Measurements from ENCODE around the gene CSNK2A1. TPM values are rescaled to one million over a fixed set of nuclear protein-coding genes. Genes with fewer than 3 reads are reported as not detected.

Gene CSNK2A1
- polyA plus RNA-seq, result 120 TPM
- long read RNA-seq, donor 1, full-length matches to known transcripts, result 16 of 16 reads
- long read RNA-seq, donor 1, partial matches to known transcripts, result 0 of 16 reads
- long read RNA-seq, donor 1, other reads (novel, unspliced or antisense), result 0 of 16 reads
- long read RNA-seq, donor 2, full-length matches to known transcripts, result 27 of 35 reads
- long read RNA-seq, donor 2, partial matches to known transcripts, result 8 of 35 reads
- long read RNA-seq, donor 2, other reads (novel, unspliced or antisense), result 0 of 35 reads
- long read RNA-seq, donor 3, full-length matches to known transcripts, result 36 of 43 reads
- long read RNA-seq, donor 3, partial matches to known transcripts, result 7 of 43 reads
- long read RNA-seq, donor 3, other reads (novel, unspliced or antisense), result 0 of 43 reads
- long read RNA-seq, donor 4, full-length matches to known transcripts, result 4 of 4 reads
- long read RNA-seq, donor 4, partial matches to known transcripts, result 0 of 4 reads
- long read RNA-seq, donor 4, other reads (novel, unspliced or antisense), result 0 of 4 reads
- long read RNA-seq, donor 5, full-length matches to known transcripts, result 15 of 15 reads
- long read RNA-seq, donor 5, partial matches to known transcripts, result 0 of 15 reads
- long read RNA-seq, donor 5, other reads (novel, unspliced or antisense), result 0 of 15 reads
- long read RNA-seq, donor 6, full-length matches to known transcripts, result 18 of 18 reads
- long read RNA-seq, donor 6, partial matches to known transcripts, result 0 of 18 reads
- long read RNA-seq, donor 6, other reads (novel, unspliced or antisense), result 0 of 18 reads
- long read RNA-seq, donor 7, full-length matches to known transcripts, result 8 of 15 reads
- long read RNA-seq, donor 7, partial matches to known transcripts, result 7 of 15 reads
- long read RNA-seq, donor 7, other reads (novel, unspliced or antisense), result 0 of 15 reads
- long read RNA-seq, donor 8, full-length matches to known transcripts, result 34 of 42 reads
- long read RNA-seq, donor 8, partial matches to known transcripts, result 8 of 42 reads
- long read RNA-seq, donor 8, other reads (novel, unspliced or antisense), result 0 of 42 reads
- long read RNA-seq, donor 9, full-length matches to known transcripts, result 31 of 31 reads
- long read RNA-seq, donor 9, partial matches to known transcripts, result 0 of 31 reads
- long read RNA-seq, donor 9, other reads (novel, unspliced or antisense), result 0 of 31 reads
- long read RNA-seq, donor 10, full-length matches to known transcripts, result 24 of 24 reads
- long read RNA-seq, donor 10, partial matches to known transcripts, result 0 of 24 reads
- long read RNA-seq, donor 10, other reads (novel, unspliced or antisense), result 0 of 24 reads
- long read RNA-seq, donor 11, full-length matches to known transcripts, result 20 of 20 reads
- long read RNA-seq, donor 11, partial matches to known transcripts, result 0 of 20 reads
- long read RNA-seq, donor 11, other reads (novel, unspliced or antisense), result 0 of 20 reads

GRCh38 chr20:543369-544152 lies at the start of gene CSNK2A1:
Gene CSNK2A1, minus strand, starts transcription at chr20:543790. Its CDS starts 35,239 bp downstream, at chr20:508551.
- H3K27ac ChIP-seq (ENCODE audit: low read length), result peak within 1 kb of the TSS; percentile 89
- no CpG with 5 or more reads among the region's 44 CpGs for WGBS (ENCODE audit: insufficient coverage, low lambda C conversion rate)
- no peaks in the 10 kb centered on the region for H3K9me3 ChIP-seq (ENCODE audit: control insufficient read depth, low read depth, low read length)
- peak; percentile 96 to 99 for DNase-seq
- H3K36me3 ChIP-seq (ENCODE audit: control insufficient read depth, insufficient read depth, low read length), result no peaks in the 10 kb centered on the region
- peaks cover 26% of the 10 kb centered on the region for H3K4me1 ChIP-seq (ENCODE audit: control insufficient read depth, insufficient read depth, low read length)
- H3K4me3 ChIP-seq (ENCODE audit: low read length), result peak within 1 kb of the TSS; percentile 65
- peaks cover 4% of the 10 kb centered on the region for H3K27me3 ChIP-seq (ENCODE audit: control insufficient read depth, insufficient read depth, low read length)

- H3K4me3 ChIP-seq (ENCODE audit: low read length), result no peak overlapping the region
- H3K9me3 ChIP-seq (ENCODE audit: control insufficient read depth, low read depth, low read length), result no peaks in the 10 kb centered on the region
- DNase-seq, result no peak
- H3K27me3 ChIP-seq (ENCODE audit: control insufficient read depth, insufficient read depth, low read length), result no peaks in the 10 kb centered on the region
- H3K36me3 ChIP-seq (ENCODE audit: control insufficient read depth, insufficient read depth, low read length), result no peaks in the 10 kb centered on the region
- no peak overlapping the region for H3K27ac ChIP-seq (ENCODE audit: low read length)
- no CpG with 5 or more reads among the region's 7 CpGs for WGBS (ENCODE audit: insufficient coverage, low lambda C conversion rate)
- no peaks in the 10 kb centered on the region for H3K4me1 ChIP-seq (ENCODE audit: control insufficient read depth, insufficient read depth, low read length)
These were observed 48.9 kb upstream of the CSNK2A1 start for GRCh38 chr20:592506-592905.

GRCh38 chr20:591941-592340 lies 48.4 kb upstream of the CSNK2A1 start:
- Histone ChIP-seq H3K27me3 (ENCODE audit: control insufficient read depth, insufficient read depth, low read length) (no peaks in the 10 kb centered on the region), H3K4me1 (ENCODE audit: control insufficient read depth, insufficient read depth, low read length) (no peaks in the 10 kb centered on the region), H3K9me3 (ENCODE audit: control insufficient read depth, low read depth, low read length) (no peaks in the 10 kb centered on the region), H3K36me3 (ENCODE audit: control insufficient read depth, insufficient read depth, low read length) (no peaks in the 10 kb centered on the region), H3K4me3 (ENCODE audit: low read length) (no peak overlapping the region), H3K27ac (ENCODE audit: low read length) (no peak overlapping the region)
- WGBS (ENCODE audit: insufficient coverage, low lambda C conversion rate), result 67% methylated on average over 1 of the region's 5 CpGs
- DNase-seq, result no peak

GRCh38 chr20:588932-589672 lies 45.5 kb upstream of the CSNK2A1 start:
- Histone ChIP-seq H3K36me3 (ENCODE audit: control insufficient read depth, insufficient read depth, low read length) (no peaks in the 10 kb centered on the region), H3K27me3 (ENCODE audit: control insufficient read depth, insufficient read depth, low read length) (peaks cover 2% of the 10 kb centered on the region), H3K9me3 (ENCODE audit: control insufficient read depth, low read depth, low read length) (no peaks in the 10 kb centered on the region), H3K4me1 (ENCODE audit: control insufficient read depth, insufficient read depth, low read length) (no peaks in the 10 kb centered on the region), H3K27ac (ENCODE audit: low read length) (no peak overlapping the region), H3K4me3 (ENCODE audit: low read length) (no peak overlapping the region)
- no CpG with 5 or more reads among the region's 10 CpGs for WGBS (ENCODE audit: insufficient coverage, low lambda C conversion rate)
- DNase-seq, result no peak

- 75% methylated on average over 2 of the region's 3 CpGs for WGBS (ENCODE audit: insufficient coverage, low lambda C conversion rate)
- H3K27ac ChIP-seq (ENCODE audit: low read length), result no peak overlapping the region
- no peak overlapping the region for H3K4me3 ChIP-seq (ENCODE audit: low read length)
- H3K4me1 ChIP-seq (ENCODE audit: control insufficient read depth, insufficient read depth, low read length), result no peaks in the 10 kb centered on the region
- H3K27me3 ChIP-seq (ENCODE audit: control insufficient read depth, insufficient read depth, low read length), result peaks cover 2% of the 10 kb centered on the region
- H3K9me3 ChIP-seq (ENCODE audit: control insufficient read depth, low read depth, low read length), result no peaks in the 10 kb centered on the region
- DNase-seq, result no peak
- no peaks in the 10 kb centered on the region for H3K36me3 ChIP-seq (ENCODE audit: control insufficient read depth, insufficient read depth, low read length)
These were observed 44.9 kb upstream of the CSNK2A1 start for GRCh38 chr20:588476-588875.

GRCh38 chr20:584971-585301 lies 41.3 kb upstream of the CSNK2A1 start:
- Histone ChIP-seq H3K36me3 (ENCODE audit: control insufficient read depth, insufficient read depth, low read length) (no peaks in the 10 kb centered on the region), H3K9me3 (ENCODE audit: control insufficient read depth, low read depth, low read length) (no peaks in the 10 kb centered on the region), H3K4me3 (ENCODE audit: low read length) (no peak overlapping the region), H3K27me3 (ENCODE audit: control insufficient read depth, insufficient read depth, low read length) (peaks cover 10% of the 10 kb centered on the region), H3K27ac (ENCODE audit: low read length) (no peak overlapping the region), H3K4me1 (ENCODE audit: control insufficient read depth, insufficient read depth, low read length) (no peaks in the 10 kb centered on the region)
- 49% methylated on average over 4 of the region's 7 CpGs for WGBS (ENCODE audit: insufficient coverage, low lambda C conversion rate)
- no peak for DNase-seq

GRCh38 chr20:584161-584970 lies 40.8 kb upstream of the CSNK2A1 start:
- Histone ChIP-seq H3K36me3 (ENCODE audit: control insufficient read depth, insufficient read depth, low read length) (no peaks in the 10 kb centered on the region), H3K9me3 (ENCODE audit: control insufficient read depth, low read depth, low read length) (no peaks in the 10 kb centered on the region), H3K4me3 (ENCODE audit: low read length) (no peak overlapping the region), H3K27me3 (ENCODE audit: control insufficient read depth, insufficient read depth, low read length) (peaks cover 10% of the 10 kb centered on the region), H3K27ac (ENCODE audit: low read length) (no peak overlapping the region), H3K4me1 (ENCODE audit: control insufficient read depth, insufficient read depth, low read length) (no peaks in the 10 kb centered on the region)
- no peak for DNase-seq
- WGBS (ENCODE audit: insufficient coverage, low lambda C conversion rate), result no CpG with 5 or more reads among the region's 8 CpGs

- no peaks in the 10 kb centered on the region for H3K4me1 ChIP-seq (ENCODE audit: control insufficient read depth, insufficient read depth, low read length)
- peaks cover 12% of the 10 kb centered on the region for H3K27me3 ChIP-seq (ENCODE audit: control insufficient read depth, insufficient read depth, low read length)
- no peaks in the 10 kb centered on the region for H3K36me3 ChIP-seq (ENCODE audit: control insufficient read depth, insufficient read depth, low read length)
- H3K4me3 ChIP-seq (ENCODE audit: low read length), result no peak overlapping the region
- no peak overlapping the region for H3K27ac ChIP-seq (ENCODE audit: low read length)
- no CpG with 5 or more reads among the region's 5 CpGs for WGBS (ENCODE audit: insufficient coverage, low lambda C conversion rate)
- DNase-seq, result no peak
- no peaks in the 10 kb centered on the region for H3K9me3 ChIP-seq (ENCODE audit: control insufficient read depth, low read depth, low read length)
These were observed 38.6 kb upstream of the CSNK2A1 start for GRCh38 chr20:582204-582603.

All from large intestine (tissue), 12 donors.